DND-41 (cell line): Measurements from ENCODE around the gene LTBP1.

Experiments used
- ATAC-seq: fragments of 200-7000 bp; cut with Tn5 transposase; 3 replicates; pipeline ENCODE4 v1.9.1; 2021; ENCODE audit warnings: low read depth; ENCODE audit not compliant: insufficient read depth
- DNase-seq: peaks from one replicate; pipeline ENCODE4 v3.0.0-alpha.2; 2020
- H2AFZ ChIP-seq: 2 replicates; pipeline ENCODE4 v1.6.0; 2012; ENCODE audit warnings: low read depth, low read length
- H3K27ac ChIP-seq: 2 replicates; pipeline ENCODE4 v1.5.1; 2012; ENCODE audit warnings: low read length, inconsistent platforms
- H3K27me3 ChIP-seq: fragments of 200-600 bp; sonication (generic); 2 replicates; pipeline ENCODE4 v1.6.0; 2012; ENCODE audit warnings: low read length, mild to moderate bottlenecking, inconsistent platforms; ENCODE audit not compliant: insufficient read depth, poor library complexity
- H3K36me3 ChIP-seq: 2 replicates; pipeline ENCODE4 v1.5.1; 2012; ENCODE audit warnings: low read length, inconsistent platforms; ENCODE audit not compliant: insufficient read depth
- H3K4me1 ChIP-seq: 2 replicates; pipeline ENCODE4 v1.5.1; 2012; ENCODE audit warnings: mild to moderate bottlenecking, low read length; ENCODE audit not compliant: insufficient read depth
- H3K4me2 ChIP-seq: 2 replicates; pipeline ENCODE4 v1.6.0; 2012; ENCODE audit warnings: mild to moderate bottlenecking, moderate library complexity, low read length, inconsistent platforms; ENCODE audit not compliant: insufficient read depth
- H3K4me3 ChIP-seq, 2 experiments: fragments of 200-600 bp in 1 of 2; shearing (Covaris generic) in 1 of 2; 2 replicates each; pipeline ENCODE4 v1.5.1; 2012 to 2016; ENCODE audit warnings: inconsistent platforms in 2 of 2, low read length in 2 of 2, mild to moderate bottlenecking in 2 of 2, low read depth in 1 of 2, moderate library complexity in 1 of 2
- H3K79me2 ChIP-seq: 2 replicates; pipeline ENCODE4 v1.6.0; 2012; ENCODE audit warnings: low read length, inconsistent platforms; ENCODE audit not compliant: insufficient read depth
- H3K9ac ChIP-seq: 2 replicates; pipeline ENCODE4 v1.6.0; 2012; ENCODE audit warnings: low read depth, mild to moderate bottlenecking, inconsistent platforms, low read length, moderate library complexity
- H3K9me3 ChIP-seq: 2 replicates; pipeline ENCODE4 v1.5.1; 2012; ENCODE audit warnings: low read length, moderate library complexity, mild to moderate bottlenecking, inconsistent platforms; ENCODE audit not compliant: insufficient read depth, severe bottlenecking
- H4K20me1 ChIP-seq: 2 replicates; pipeline ENCODE4 v1.6.0; 2012; ENCODE audit warnings: low read length; ENCODE audit not compliant: insufficient read depth
- EZH2 ChIP-seq: IDR thresholded peaks from 3 replicates; pipeline ENCODE4 v1.6.1; 2012; ENCODE audit warnings: borderline replicate concordance, low read depth, mild to moderate bottlenecking, moderate library complexity, low read length, inconsistent platforms; ENCODE audit not compliant: severe bottlenecking
- TF ChIP-seq, protein P1 (sequence below): IDR thresholded peaks from 2 replicates; pipeline ENCODE4 v1.5.1; 2012; ENCODE audit warnings: borderline replicate concordance, low read length, moderate library complexity, mild to moderate bottlenecking; ENCODE audit not compliant: poor library complexity, severe bottlenecking; ENCODE audit errors: extremely low read depth

Gene LTBP1

DNA sequence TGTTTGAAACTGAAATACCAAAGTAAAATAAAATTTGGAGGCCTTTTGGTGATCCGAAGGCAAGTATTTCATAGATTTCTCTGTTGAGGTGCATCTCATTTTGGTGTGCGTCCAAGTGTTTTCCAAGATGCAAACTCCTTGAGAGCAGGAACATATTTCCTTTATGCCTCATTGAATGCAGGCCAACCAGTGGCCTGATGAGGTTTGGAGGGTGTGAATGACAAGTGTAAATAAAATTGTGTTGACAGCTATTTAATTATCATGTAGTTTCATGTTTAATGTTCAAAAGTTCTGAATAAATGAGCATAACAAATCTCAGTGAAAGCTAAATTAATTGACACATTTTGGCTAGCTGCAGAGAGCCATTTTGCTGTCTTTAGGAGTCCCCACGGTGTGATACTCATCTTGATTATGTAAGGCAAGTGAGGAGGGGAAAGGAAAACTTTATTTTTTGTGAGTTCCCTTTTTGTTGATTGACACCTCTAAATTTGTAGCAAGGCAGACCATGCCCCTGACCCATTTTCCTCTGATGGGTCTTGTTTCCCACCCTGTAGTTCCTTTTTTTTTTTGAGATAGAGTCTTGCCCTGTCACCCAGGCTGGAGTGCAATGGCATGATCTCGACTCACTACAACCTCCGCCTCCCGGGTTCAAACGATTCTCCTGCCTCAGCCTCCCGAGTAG, 6.3 kb upstream of the LTBP1 start:
- no peaks in the 10 kb centered on the region for H3K9me3 ChIP-seq
- H3K79me2 ChIP-seq = no peaks in the 10 kb centered on the region
- TF ChIP-seq EZH2 = no peak
- TF ChIP-seq, protein P1, sequence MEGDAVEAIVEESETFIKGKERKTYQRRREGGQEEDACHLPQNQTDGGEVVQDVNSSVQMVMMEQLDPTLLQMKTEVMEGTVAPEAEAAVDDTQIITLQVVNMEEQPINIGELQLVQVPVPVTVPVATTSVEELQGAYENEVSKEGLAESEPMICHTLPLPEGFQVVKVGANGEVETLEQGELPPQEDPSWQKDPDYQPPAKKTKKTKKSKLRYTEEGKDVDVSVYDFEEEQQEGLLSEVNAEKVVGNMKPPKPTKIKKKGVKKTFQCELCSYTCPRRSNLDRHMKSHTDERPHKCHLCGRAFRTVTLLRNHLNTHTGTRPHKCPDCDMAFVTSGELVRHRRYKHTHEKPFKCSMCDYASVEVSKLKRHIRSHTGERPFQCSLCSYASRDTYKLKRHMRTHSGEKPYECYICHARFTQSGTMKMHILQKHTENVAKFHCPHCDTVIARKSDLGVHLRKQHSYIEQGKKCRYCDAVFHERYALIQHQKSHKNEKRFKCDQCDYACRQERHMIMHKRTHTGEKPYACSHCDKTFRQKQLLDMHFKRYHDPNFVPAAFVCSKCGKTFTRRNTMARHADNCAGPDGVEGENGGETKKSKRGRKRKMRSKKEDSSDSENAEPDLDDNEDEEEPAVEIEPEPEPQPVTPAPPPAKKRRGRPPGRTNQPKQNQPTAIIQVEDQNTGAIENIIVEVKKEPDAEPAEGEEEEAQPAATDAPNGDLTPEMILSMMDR = no peak
- H3K4me3 ChIP-seq = no peak overlapping the region
- H3K4me2 ChIP-seq = no peak overlapping the region
- peaks cover 3% of the 10 kb centered on the region for H3K27me3 ChIP-seq
- no peak overlapping the region for H3K27ac ChIP-seq
- no peak for DNase-seq
- H4K20me1 ChIP-seq = no peaks in the 10 kb centered on the region
- H3K4me1 ChIP-seq = no peaks in the 10 kb centered on the region
- no peak overlapping the region for H3K9ac ChIP-seq
- no peaks in the 10 kb centered on the region for H3K36me3 ChIP-seq
- H2AFZ ChIP-seq = no peak overlapping the region
- ATAC-seq = no peak

DNA sequence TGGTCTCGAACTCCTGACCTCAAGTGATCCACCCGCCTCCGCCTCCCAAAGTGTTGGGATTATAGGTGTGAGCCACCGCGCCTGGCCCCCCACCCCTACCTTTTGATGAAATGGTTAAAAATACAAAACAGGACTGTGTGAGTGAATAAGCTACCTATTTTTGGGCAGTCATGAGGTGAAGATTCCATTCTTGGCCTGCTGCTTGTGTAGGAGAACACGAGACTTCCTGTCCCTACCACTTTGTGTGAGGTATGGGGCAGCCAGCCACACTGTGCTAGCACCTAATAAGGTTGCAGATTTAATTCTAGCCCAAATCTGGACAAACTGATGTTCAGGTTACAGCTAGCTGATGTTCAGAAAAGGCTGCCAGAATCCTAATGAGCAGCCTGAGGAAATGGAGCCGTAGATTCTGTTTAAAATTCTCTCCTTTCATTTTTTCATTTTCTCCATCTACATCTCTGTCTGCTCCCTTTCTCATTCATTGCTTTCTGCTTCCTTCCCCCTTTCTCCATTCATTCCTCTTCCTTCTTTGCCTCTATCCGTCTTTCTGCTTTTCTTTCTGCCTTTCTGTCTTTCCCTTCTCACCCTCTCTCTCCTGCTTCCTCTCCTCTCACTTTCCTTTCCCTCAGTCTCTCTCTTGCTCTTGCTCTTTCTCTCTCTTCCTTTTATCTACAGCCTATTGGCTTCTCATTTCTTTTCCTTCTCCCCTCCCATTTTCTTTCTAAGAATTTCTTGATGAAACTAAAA, 4.6 kb upstream of the LTBP1 start:
- no peak overlapping the region for H3K4me3 ChIP-seq
- no peak overlapping the region for H3K4me2 ChIP-seq
- H2AFZ ChIP-seq = no peak overlapping the region

DNA sequence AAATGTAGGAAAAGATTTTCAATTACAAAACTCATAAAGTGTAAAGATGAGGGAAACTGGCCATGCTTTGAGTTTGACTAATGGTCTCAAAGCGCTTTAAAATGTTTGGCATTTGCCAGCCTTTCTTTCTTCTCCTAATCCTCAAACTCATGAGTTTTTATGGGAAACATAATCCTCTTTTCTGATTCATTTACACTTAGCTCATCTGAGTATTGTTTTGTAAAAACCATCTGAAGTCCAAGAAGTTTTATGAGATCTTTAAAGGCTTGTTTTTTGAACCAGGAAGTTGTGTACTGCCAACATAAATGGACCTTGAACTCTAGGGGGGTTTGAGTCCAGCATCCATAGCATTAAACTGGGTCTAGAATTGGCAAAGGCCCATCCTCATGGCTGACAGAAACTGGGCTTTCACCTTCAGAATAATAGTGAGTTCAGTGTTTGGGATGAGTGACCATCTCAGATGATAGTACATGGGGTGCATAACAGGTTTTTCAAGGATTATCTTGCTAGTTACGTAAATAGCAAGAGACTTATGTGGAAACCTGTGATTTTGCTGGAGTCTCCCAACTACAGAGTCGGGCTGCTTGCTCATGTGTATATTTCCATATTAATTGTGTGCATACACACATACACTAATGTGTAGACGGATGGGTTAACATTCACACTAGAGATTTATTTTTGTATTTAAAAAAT, 3.8 kb upstream of the LTBP1 start:
- H3K4me3 ChIP-seq = no peak overlapping the region
- DNase-seq (no peak), ATAC-seq (no peak)
- no peak overlapping the region for H3K4me2 ChIP-seq
- no peaks in the 10 kb centered on the region for H3K79me2 ChIP-seq
- no peak overlapping the region for H2AFZ ChIP-seq
- no peak overlapping the region for H3K9ac ChIP-seq
- peaks cover 16% of the 10 kb centered on the region for H3K27me3 ChIP-seq
- TF ChIP-seq, protein P1 = no peak
- no peak for TF ChIP-seq EZH2
- no peaks in the 10 kb centered on the region for H3K36me3 ChIP-seq
- H3K9me3 ChIP-seq = no peaks in the 10 kb centered on the region
- no peaks in the 10 kb centered on the region for H4K20me1 ChIP-seq
- no peak overlapping the region for H3K27ac ChIP-seq
- peaks cover 7% of the 10 kb centered on the region; the same call in 1 of the 2 replicates for H3K4me1 ChIP-seq

More for the DNA sequence above, 4.6 kb upstream of the LTBP1 start:
- Histone ChIP-seq H3K27me3 (peaks cover 11% of the 10 kb centered on the region), H3K9me3 (no peaks in the 10 kb centered on the region), H4K20me1 (no peaks in the 10 kb centered on the region), H3K79me2 (no peaks in the 10 kb centered on the region), H3K9ac (no peak overlapping the region), H3K36me3 (no peaks in the 10 kb centered on the region), H3K27ac (no peak overlapping the region), H3K4me1 (peaks cover 5% of the 10 kb centered on the region; the same call in 1 of the 2 replicates)
- no peak for DNase-seq
- ATAC-seq = no peak
- TF ChIP-seq EZH2 = no peak
- TF ChIP-seq, protein P1 = no peak
